Keratinocyte (primary cell): ENCODE measurements around the gene FRMPD2. TPM values are rescaled to one million over a fixed set of nuclear protein-coding genes. Genes with fewer than 3 reads are reported as not detected.
"Not testable (repeated sequence)": the region's sequence is repeated elsewhere in the genome, so short reads cannot be mapped to it uniquely, and the experiment has no call there.

Experiments used
- DNase-seq: peaks from one replicate; pipeline ENCODE4 v3.0.0-alpha.2; 2011; ENCODE audit warnings: low read depth, missing footprints, low spot score
- FAIRE-seq: peaks from 2 replicates; lab custom pipeline; 2011; peaks lifted over from hg19 to GRCh38; lab: Jason Lieb, UNC
- H2AFZ ChIP-seq: 2 replicates; pipeline ENCODE4 v1.6.0; 2012; ENCODE audit warnings: low read length, control low read depth, inconsistent platforms; ENCODE audit not compliant: control insufficient read depth
- H3K27ac ChIP-seq: 2 replicates; pipeline ENCODE4 v1.5.1; 2011; ENCODE audit warnings: low read length; ENCODE audit not compliant: control insufficient read depth, insufficient read depth
- H3K27me3 ChIP-seq: 3 replicates; pipeline ENCODE4 v1.6.0; 2011; ENCODE audit warnings: low read length; ENCODE audit not compliant: control insufficient read depth, insufficient read depth; ENCODE audit errors: extremely low read depth
- H3K36me3 ChIP-seq, 2 experiments: 2 replicates in 1 of 2; 3 replicates in 1 of 2; pipeline ENCODE4 v1.5.1; 2011; ENCODE audit warnings: low read length in 2 of 2, mild to moderate bottlenecking in 1 of 2; ENCODE audit not compliant: control insufficient read depth in 2 of 2, insufficient read depth in 2 of 2; ENCODE audit errors: extremely low read depth in 1 of 2
- H3K4me1 ChIP-seq: 3 replicates; pipeline ENCODE4 v1.5.1; 2011; ENCODE audit warnings: low read length; ENCODE audit not compliant: control insufficient read depth, insufficient read depth; ENCODE audit errors: extremely low read depth
- H3K4me2 ChIP-seq: 3 replicates; pipeline ENCODE4 v1.6.0; 2011; ENCODE audit warnings: low read depth, low read length; ENCODE audit not compliant: control insufficient read depth, insufficient read depth; ENCODE audit errors: extremely low read depth
- H3K4me3 ChIP-seq, 3 experiments: fragments of 200-600 bp in 1 of 3; sonication (generic) in 1 of 3; 2 replicates in 2 of 3; 3 replicates in 1 of 3; pipeline ENCODE4 v1.5.1; 2011 to 2016; ENCODE audit warnings: low read length in 3 of 3, mild to moderate bottlenecking in 3 of 3, control low read depth in 2 of 3, inconsistent platforms in 1 of 3, low read depth in 1 of 3, mixed read lengths in 1 of 3, mixed run types in 1 of 3, moderate library complexity in 1 of 3; ENCODE audit not compliant: control insufficient read depth in 2 of 3, insufficient read depth in 2 of 3; ENCODE audit errors: extremely low read depth in 1 of 3
- H3K79me2 ChIP-seq: 2 replicates; pipeline ENCODE4 v1.6.0; 2012; ENCODE audit warnings: low read length; ENCODE audit not compliant: control insufficient read depth, insufficient read depth
- H3K9ac ChIP-seq: 3 replicates; pipeline ENCODE4 v1.6.0; 2011; ENCODE audit warnings: low read length; ENCODE audit not compliant: control insufficient read depth, insufficient read depth; ENCODE audit errors: extremely low read depth
- H3K9me1 ChIP-seq: 3 replicates; pipeline ENCODE4 v1.6.0; 2011; ENCODE audit warnings: low read length; ENCODE audit not compliant: control insufficient read depth, insufficient read depth; ENCODE audit errors: extremely low read depth
- H3K9me3 ChIP-seq: 2 replicates; pipeline ENCODE4 v1.5.1; 2012; ENCODE audit warnings: low read depth, low read length; ENCODE audit not compliant: control insufficient read depth
- H4K20me1 ChIP-seq: 3 replicates; pipeline ENCODE4 v1.6.0; 2011; ENCODE audit warnings: low read length; ENCODE audit not compliant: control insufficient read depth, insufficient read depth; ENCODE audit errors: extremely low read depth
- EZH2 ChIP-seq: IDR thresholded peaks from one replicate; pipeline ENCODE4 v1.6.1; 2012; ENCODE audit warnings: inconsistent platforms, mild to moderate bottlenecking, low read length, moderate library complexity
- dilution Hi-C: fragments of 300-500 bp; cut with MboI; formaldehyde crosslinking; loops from one replicate; pipeline ENCODE4 v1.7.0; 2020; ENCODE audit warnings: low sequenced_read_pairs; ENCODE audit not compliant: extremely low pct_ligation_motif_present
- polyA plus RNA-seq, 5 experiments: library from polyadenylated mRNA; depleted of rRNA in 3 of 5; stranded (reverse) in 3 of 5; stranded (forward) in 1 of 5; unstranded in 1 of 5; fragments of >200 nt; gene quantifications; 1 replicate in 1 of 5; 2 replicates in 3 of 5; 3 replicates in 1 of 5; pipeline versions ENCODE4 v1.2.1 to v1.2.3, GENCODE V29; 2011 to 2012; ENCODE audit warnings: missing spikeins in 2 of 5, low read depth in 1 of 5, low replicate concordance in 1 of 5
- TF ChIP-seq, protein P1 (sequence below), 3 experiments: IDR thresholded peaks in 1 of 3; conservative IDR thresholded peaks in 1 of 3; optimal IDR thresholded peaks in 1 of 3; 2 replicates in 2 of 3; 3 replicates in 1 of 3; pipeline versions ENCODE3 to v1.5.1; 2011; ENCODE audit warnings: low read length in 3 of 3, mild to moderate bottlenecking in 3 of 3, moderate library complexity in 2 of 3, control low read depth in 1 of 3, inconsistent platforms in 1 of 3; ENCODE audit not compliant: insufficient read depth in 2 of 3; ENCODE audit errors: extremely low read depth in 1 of 3

The FRMPD2 gene
- polyA plus RNA-seq, 1 donor (not counting 4 experiments of a cell fraction or from before 2014, with no cell fraction given) = not detected

DNA sequence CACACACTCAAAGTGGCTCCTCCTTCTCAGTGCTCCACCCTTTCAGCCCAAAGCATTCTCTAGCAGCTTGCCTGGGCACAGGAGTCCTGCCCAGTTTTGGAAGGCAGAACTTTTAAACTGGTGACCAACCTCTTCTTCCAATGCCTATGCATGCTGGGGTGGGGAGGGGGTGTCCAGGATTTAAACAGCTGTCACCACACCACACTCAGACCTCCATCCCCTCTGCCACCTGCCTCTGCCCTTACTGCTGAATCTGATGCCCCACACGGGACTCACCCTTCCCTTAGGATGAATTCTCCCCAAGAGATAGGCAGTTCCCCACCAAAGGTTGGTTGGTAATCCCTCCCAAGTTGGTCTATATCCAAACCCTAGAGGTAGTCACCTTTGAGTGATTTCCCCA, 50.2 kb downstream of the FRMPD2 start:
- H3K4me3 ChIP-seq = no peak overlapping the region
- no peak overlapping the region for H2AFZ ChIP-seq
- H3K9me1 ChIP-seq = no peaks in the 10 kb centered on the region
- no peak overlapping the region for H3K27ac ChIP-seq
- no peaks in the 10 kb centered on the region for H3K4me1 ChIP-seq
- dilution Hi-C loops = no loop called here
- H3K27me3 ChIP-seq = no peaks in the 10 kb centered on the region
- TF ChIP-seq EZH2 = no peak
- TF ChIP-seq, protein P1, sequence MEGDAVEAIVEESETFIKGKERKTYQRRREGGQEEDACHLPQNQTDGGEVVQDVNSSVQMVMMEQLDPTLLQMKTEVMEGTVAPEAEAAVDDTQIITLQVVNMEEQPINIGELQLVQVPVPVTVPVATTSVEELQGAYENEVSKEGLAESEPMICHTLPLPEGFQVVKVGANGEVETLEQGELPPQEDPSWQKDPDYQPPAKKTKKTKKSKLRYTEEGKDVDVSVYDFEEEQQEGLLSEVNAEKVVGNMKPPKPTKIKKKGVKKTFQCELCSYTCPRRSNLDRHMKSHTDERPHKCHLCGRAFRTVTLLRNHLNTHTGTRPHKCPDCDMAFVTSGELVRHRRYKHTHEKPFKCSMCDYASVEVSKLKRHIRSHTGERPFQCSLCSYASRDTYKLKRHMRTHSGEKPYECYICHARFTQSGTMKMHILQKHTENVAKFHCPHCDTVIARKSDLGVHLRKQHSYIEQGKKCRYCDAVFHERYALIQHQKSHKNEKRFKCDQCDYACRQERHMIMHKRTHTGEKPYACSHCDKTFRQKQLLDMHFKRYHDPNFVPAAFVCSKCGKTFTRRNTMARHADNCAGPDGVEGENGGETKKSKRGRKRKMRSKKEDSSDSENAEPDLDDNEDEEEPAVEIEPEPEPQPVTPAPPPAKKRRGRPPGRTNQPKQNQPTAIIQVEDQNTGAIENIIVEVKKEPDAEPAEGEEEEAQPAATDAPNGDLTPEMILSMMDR (optimal IDR thresholded peaks at IDR 0.05 in 1 of 3, IDR thresholded peaks at IDR 0.05 in 1 of 3, conservative IDR thresholded peaks at IDR 0.05 in 1 of 3; ENCODE audit: extremely low read depth in 1 of 3, insufficient read depth in 2 of 3, low read length in 3 of 3) = no peak
- no peaks in the 10 kb centered on the region for H3K79me2 ChIP-seq
- no peaks in the 10 kb centered on the region for H4K20me1 ChIP-seq
- FAIRE-seq = no peak
- no peaks in the 10 kb centered on the region for H3K9me3 ChIP-seq
- DNase-seq = no peak
- H3K9ac ChIP-seq = no peak overlapping the region
- no peak overlapping the region for H3K4me2 ChIP-seq
- H3K36me3 ChIP-seq = no peaks in the 10 kb centered on the region

DNA sequence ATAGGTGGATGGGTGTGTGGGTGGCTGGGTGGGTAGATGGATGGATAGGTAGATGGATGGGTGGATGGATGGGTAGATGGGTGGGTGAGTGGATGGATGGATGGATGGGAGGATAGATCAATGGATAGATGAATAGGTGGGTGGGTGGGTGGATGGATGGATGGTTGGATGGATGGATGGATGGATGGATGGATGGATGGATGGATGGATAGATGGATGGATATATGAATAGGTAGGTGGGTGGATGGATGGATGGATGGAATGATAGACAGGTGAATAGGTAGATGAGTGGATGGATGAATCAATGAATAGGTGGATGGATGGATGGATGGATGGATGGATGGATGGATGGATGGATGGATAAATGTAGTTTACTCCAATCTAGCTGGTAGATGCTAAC, 52.7 kb downstream of the FRMPD2 start:
- Histone ChIP-seq H3K79me2 (no peaks in the 10 kb centered on the region), H3K9me3 (no peaks in the 10 kb centered on the region), H3K4me1 (no peaks in the 10 kb centered on the region), H3K9me1 (no peaks in the 10 kb centered on the region), H4K20me1 (no peaks in the 10 kb centered on the region), H2AFZ (no peak overlapping the region), H3K4me3 (no peak overlapping the region), H3K36me3 (no peaks in the 10 kb centered on the region), H3K9ac (no peak overlapping the region), H3K27ac (no peak overlapping the region), H3K27me3 (no peaks in the 10 kb centered on the region), H3K4me2 (no peak overlapping the region)
- no peak for FAIRE-seq
- dilution Hi-C loops = no loop called here
- no peak for DNase-seq
- TF ChIP-seq EZH2 = no peak
- TF ChIP-seq, protein P1 (optimal IDR thresholded peaks at IDR 0.05 in 1 of 3, IDR thresholded peaks at IDR 0.05 in 1 of 3, conservative IDR thresholded peaks at IDR 0.05 in 1 of 3; ENCODE audit: extremely low read depth in 1 of 3, insufficient read depth in 2 of 3, low read length in 3 of 3) = no peak

DNA sequence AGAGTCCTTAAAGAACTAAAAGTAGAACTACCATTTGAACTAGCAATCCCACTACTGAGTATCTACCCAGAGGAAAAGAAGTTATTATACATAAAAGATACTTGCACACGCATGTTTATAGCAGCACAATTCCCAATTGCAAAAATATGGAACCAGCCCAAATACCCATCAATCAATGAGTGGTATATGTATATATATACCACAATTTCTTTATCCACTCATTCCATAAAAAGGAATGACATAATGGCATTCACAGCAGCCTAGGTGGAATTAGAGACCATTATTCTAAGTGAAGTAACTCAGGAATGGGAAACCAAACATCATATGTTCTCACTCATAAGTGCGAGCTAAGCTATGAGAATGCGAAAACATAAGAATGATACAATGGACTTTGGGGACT, 53.5 kb downstream of the FRMPD2 start:
- H3K4me3 ChIP-seq, H4K20me1 ChIP-seq, DNase-seq, dilution Hi-C loops, H3K9ac ChIP-seq, FAIRE-seq, H3K27ac ChIP-seq, H3K9me1 ChIP-seq, H3K9me3 ChIP-seq, H3K79me2 ChIP-seq, H2AFZ ChIP-seq, H3K27me3 ChIP-seq, H3K4me1 ChIP-seq, H3K4me2 ChIP-seq, H3K36me3 ChIP-seq: not testable (repeated sequence)
